ENCODE data around the gene KNDC1. TPM values are rescaled to one million over a fixed set of nuclear protein-coding genes. Genes with fewer than 3 reads are reported as not detected.

Gene KNDC1
- polyA plus RNA-seq, 4 donors = 0.37 to 18.6 TPM; not detected in 2

DNA sequence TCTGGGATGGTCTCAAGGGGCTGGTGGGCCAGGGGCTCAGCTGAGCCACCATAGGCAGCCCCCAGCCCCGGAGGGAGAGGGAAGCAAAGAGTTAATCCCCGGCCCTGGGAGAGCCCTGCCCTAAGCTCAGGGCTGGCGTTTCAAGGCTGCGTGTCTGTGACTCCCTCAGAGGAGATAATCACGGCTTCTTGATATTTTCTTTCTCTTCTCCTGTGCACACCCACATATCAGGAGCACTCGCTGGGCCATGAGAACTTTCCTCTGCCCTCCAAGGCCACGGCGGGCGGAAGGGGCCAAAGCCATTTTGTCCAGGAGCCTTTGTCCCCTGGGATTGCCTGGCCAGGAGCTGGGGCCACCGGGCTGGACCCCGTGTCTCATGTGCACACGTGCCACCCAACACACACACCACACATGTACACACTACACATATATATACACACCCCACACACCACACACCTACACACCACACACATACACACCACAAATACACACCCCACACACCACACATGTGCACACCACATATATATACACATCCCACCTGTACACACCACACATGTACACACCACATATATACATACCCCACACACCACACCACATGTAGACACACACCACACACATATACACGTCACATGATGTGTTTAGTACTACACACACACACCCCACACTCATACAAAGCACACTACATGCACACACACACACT, 94.6 kb downstream of the KNDC1 start:
- no peaks in the 10 kb centered on the region for H3K36me3 ChIP-seq (ENCODE audit: control insufficient read depth in 3 of 3, insufficient read depth in 2 of 3, low read depth in 1 of 3, low read length in 3 of 3)
- no peaks in the 10 kb centered on the region for H3K9me3 ChIP-seq (ENCODE audit: control insufficient read depth in 2 of 2, insufficient read depth in 1 of 2, low read depth in 1 of 2, low read length in 1 of 2)
- WGBS, 3 donors = 41 to 57% (median 44%) methylated on average over 13 of the region's 13 CpGs
- peaks cover 0 to 17% (median 0%) of the 10 kb centered on the region in 3 donors for H3K4me1 ChIP-seq (ENCODE audit: control insufficient read depth in 3 of 3, insufficient read depth in 2 of 3, low read depth in 1 of 3, low read length in 2 of 3)
- H3K27me3 ChIP-seq (ENCODE audit: control insufficient read depth in 3 of 3, insufficient read depth in 3 of 3, low read length in 3 of 3) = no peaks in the 10 kb centered on the region
- no peak overlapping the region for H3K4me3 ChIP-seq (ENCODE audit: low read depth in 1 of 3, low read length in 3 of 3)
- DNase-seq (no peak), FAIRE-seq (no peak)
- no peak overlapping the region for H3K27ac ChIP-seq (ENCODE audit: low read depth in 1 of 3, low read length in 2 of 3)

DNA sequence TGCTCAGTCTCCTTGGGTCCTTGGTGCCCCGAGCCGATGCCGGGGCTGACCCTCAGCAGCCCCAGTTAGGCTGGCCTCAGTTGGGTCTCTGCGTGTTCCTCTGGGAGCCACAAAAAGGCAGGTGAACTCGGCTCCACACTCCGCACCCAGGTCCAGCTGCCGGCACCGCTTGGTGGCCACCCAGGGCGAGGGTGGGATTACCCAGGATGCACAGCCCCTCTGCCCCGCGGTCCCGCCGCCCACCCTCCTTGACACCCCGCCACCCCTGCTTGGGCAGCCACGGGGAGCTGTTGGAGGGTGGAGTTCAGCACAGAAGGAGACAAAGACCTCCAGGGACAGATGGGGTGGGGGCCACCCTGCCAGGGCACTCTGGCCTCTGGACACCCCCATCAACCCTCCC, 95.3 kb downstream of the KNDC1 start:
- H3K4me3 ChIP-seq (ENCODE audit: low read depth in 1 of 3, low read length in 3 of 3) = no peak overlapping the region
- H3K27me3 ChIP-seq (ENCODE audit: control insufficient read depth in 3 of 3, insufficient read depth in 3 of 3, low read length in 3 of 3) = no peaks in the 10 kb centered on the region
- H3K36me3 ChIP-seq (ENCODE audit: control insufficient read depth in 3 of 3, insufficient read depth in 2 of 3, low read depth in 1 of 3, low read length in 3 of 3) = no peaks in the 10 kb centered on the region
- FAIRE-seq (no peak), DNase-seq (no peak)
- WGBS, 3 donors = 91 to 95% (median 92%) methylated on average over 15 of the region's 15 CpGs
- H3K9me3 ChIP-seq (ENCODE audit: control insufficient read depth in 2 of 2, insufficient read depth in 1 of 2, low read depth in 1 of 2, low read length in 1 of 2) = no peaks in the 10 kb centered on the region
- H3K27ac ChIP-seq (ENCODE audit: low read depth in 1 of 3, low read length in 2 of 3) = no peak overlapping the region
- peaks cover 0 to 17% (median 0%) of the 10 kb centered on the region in 3 donors for H3K4me1 ChIP-seq (ENCODE audit: control insufficient read depth in 3 of 3, insufficient read depth in 2 of 3, low read depth in 1 of 3, low read length in 2 of 3)

DNA sequence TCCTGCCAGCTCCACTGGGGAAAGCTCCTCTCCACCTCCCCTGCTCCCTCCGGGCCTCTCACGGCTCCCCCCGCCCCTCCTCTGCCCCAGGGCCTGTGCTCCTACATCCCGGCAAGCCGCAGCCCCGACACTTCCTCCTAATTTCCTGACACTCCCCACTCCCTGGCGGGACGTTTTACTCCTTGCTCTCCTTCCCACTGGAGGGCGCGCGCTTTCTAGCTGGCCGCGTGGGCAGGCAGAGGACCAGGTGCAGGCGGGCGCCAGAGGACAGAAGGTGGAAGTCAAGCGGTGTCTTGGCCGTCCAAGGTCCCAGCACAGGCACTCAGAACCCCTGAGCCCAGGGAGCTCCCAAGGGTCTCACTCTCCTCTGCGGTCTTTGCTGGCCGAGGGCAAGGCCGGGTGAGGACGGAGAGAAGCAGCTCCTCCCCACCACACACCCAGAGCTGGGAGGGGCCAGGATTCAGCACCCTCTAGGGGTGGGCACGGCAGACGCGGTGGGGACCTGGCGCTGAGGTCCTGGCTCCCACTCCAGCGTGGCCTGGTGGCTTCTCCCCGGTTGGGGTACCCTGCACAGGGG, 97.6 kb downstream of the KNDC1 start:
- Histone ChIP-seq H3K4me1 (ENCODE audit: control insufficient read depth in 3 of 3, insufficient read depth in 2 of 3, low read depth in 1 of 3, low read length in 2 of 3) (peaks cover 0 to 32% (median 4%) of the 10 kb centered on the region in 3 donors), H3K36me3 (ENCODE audit: control insufficient read depth in 3 of 3, insufficient read depth in 2 of 3, low read depth in 1 of 3, low read length in 3 of 3) (no peaks in the 10 kb centered on the region), H3K27ac (ENCODE audit: low read depth in 1 of 3, low read length in 2 of 3) (peak overlapping the region in 2 of 3 donors; percentile 13 to 50), H3K27me3 (ENCODE audit: control insufficient read depth in 3 of 3, insufficient read depth in 3 of 3, low read length in 3 of 3) (no peaks in the 10 kb centered on the region), H3K9me3 (ENCODE audit: control insufficient read depth in 2 of 2, insufficient read depth in 1 of 2, low read depth in 1 of 2, low read length in 1 of 2) (no peaks in the 10 kb centered on the region), H3K4me3 (ENCODE audit: low read depth in 1 of 3, low read length in 3 of 3) (peak overlapping the region in 1 of 3 donors; percentile 17)
- 4 to 8% (median 5%) methylated on average over 26 to 27 of the region's 27 CpGs for WGBS, 3 donors
- DNase-seq (peak; percentile 76 to 80), FAIRE-seq (no peak)

DNA sequence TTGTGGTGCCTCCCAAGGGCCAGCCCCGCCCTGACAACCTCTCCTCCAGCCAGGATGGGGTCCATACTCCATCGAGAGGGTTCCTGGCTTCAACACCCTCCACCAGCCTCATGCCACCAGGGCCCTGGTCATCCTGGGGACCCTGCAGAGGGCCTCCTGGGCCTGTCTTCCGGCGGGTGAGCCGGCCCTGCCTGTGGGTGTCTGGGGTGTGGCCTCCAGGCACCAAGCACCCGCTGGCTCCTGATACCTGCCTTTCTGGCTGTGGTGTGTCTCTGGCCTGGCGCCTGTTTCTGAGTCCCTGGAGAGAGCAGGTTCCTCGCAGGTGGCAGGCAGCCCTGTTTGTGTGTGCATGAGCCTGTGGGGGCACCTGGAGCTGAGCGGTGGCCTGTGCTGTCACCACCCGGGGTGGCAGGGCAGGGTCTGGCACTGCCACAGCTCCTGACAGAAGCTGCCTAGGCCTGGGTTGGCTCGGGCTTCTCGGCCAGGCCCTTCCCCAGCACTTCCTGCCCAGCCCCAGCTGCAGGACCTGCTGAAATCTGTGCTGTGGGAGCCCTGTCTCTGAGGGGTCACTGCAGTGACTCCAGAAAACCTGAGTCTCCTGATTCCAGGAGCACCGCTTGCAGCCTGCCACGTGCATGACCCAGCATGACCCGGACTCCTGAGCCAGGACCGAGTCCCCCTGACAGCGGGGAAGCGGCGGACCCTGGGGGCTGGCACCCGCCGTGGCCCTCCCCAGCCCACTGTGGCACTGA, 98.2 kb downstream of the KNDC1 start:
- H3K27ac ChIP-seq (ENCODE audit: low read depth in 1 of 3, low read length in 2 of 3) = peak overlapping the region in 2 of 3 donors; percentile 13 to 50
- peak in 1 of 2 donors; percentile 45 for DNase-seq
- WGBS, 3 donors = 44 to 53% (median 49%) methylated on average over 21 of the region's 21 CpGs
- no peak overlapping the region for H3K4me3 ChIP-seq (ENCODE audit: low read depth in 1 of 3, low read length in 3 of 3)
- peaks cover 0 to 38% (median 5%) of the 10 kb centered on the region in 3 donors for H3K4me1 ChIP-seq (ENCODE audit: control insufficient read depth in 3 of 3, insufficient read depth in 2 of 3, low read depth in 1 of 3, low read length in 2 of 3)
- no peaks in the 10 kb centered on the region for H3K27me3 ChIP-seq (ENCODE audit: control insufficient read depth in 3 of 3, insufficient read depth in 3 of 3, low read length in 3 of 3)
- no peaks in the 10 kb centered on the region for H3K36me3 ChIP-seq (ENCODE audit: control insufficient read depth in 3 of 3, insufficient read depth in 2 of 3, low read depth in 1 of 3, low read length in 3 of 3)
- FAIRE-seq = no peak
- H3K9me3 ChIP-seq (ENCODE audit: control insufficient read depth in 2 of 2, insufficient read depth in 1 of 2, low read depth in 1 of 2, low read length in 1 of 2) = no peaks in the 10 kb centered on the region

DNA sequence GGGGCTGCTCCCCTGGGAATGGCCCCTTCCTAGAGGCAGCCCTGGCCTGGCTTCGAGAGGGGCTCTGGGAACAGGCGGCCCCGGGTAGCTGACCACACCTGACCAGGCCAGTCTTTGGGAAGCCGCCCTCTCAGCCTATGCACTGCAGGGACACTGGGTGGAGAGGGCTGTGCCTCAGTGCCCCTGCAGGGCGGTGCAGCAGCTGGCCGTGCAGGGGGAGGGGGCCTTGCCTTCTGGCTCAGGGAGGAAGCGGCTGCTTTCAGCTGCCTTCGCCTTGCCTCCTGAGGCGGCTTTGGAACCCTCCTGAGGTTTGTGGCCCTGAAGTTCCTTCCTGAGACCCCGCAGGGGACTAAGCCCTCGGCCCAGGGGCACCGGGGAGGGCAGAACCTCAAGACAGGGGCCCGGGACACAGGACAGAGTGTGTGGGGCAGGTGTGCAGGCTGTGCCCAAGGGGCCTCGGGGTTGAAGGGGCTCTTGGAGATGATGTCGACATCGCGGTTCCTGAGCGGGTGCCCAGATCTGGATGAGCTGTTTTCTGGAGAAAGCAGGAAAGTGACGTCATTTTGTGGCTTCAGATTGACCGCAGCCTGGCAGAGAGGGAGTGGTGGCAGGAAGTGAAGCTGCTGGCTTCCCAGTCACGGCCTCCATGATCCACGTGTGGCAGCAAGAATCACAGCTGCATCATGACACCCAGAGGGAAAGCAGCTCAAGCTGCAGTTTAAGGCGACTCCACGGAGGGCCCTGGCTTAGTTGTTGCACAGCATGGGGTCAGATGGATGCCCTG, 99.0 kb downstream of the KNDC1 start:
- peak overlapping the region in 1 of 3 donors; percentile 35 for H3K27ac ChIP-seq (ENCODE audit: low read depth in 1 of 3, low read length in 2 of 3)
- H3K4me1 ChIP-seq (ENCODE audit: control insufficient read depth in 3 of 3, insufficient read depth in 2 of 3, low read depth in 1 of 3, low read length in 2 of 3) = peaks cover 1 to 44% (median 5%) of the 10 kb centered on the region in 3 donors
- WGBS, 3 donors = 53 to 82% (median 65%) methylated on average over 24 of the region's 24 CpGs
- no peaks in the 10 kb centered on the region for H3K27me3 ChIP-seq (ENCODE audit: control insufficient read depth in 3 of 3, insufficient read depth in 3 of 3, low read length in 3 of 3)
- H3K9me3 ChIP-seq (ENCODE audit: control insufficient read depth in 2 of 2, insufficient read depth in 1 of 2, low read depth in 1 of 2, low read length in 1 of 2) = no peaks in the 10 kb centered on the region
- FAIRE-seq = no peak
- H3K36me3 ChIP-seq (ENCODE audit: control insufficient read depth in 3 of 3, insufficient read depth in 2 of 3, low read depth in 1 of 3, low read length in 3 of 3) = no peaks in the 10 kb centered on the region
- no peak for DNase-seq
- no peak overlapping the region for H3K4me3 ChIP-seq (ENCODE audit: low read depth in 1 of 3, low read length in 3 of 3)

DNA sequence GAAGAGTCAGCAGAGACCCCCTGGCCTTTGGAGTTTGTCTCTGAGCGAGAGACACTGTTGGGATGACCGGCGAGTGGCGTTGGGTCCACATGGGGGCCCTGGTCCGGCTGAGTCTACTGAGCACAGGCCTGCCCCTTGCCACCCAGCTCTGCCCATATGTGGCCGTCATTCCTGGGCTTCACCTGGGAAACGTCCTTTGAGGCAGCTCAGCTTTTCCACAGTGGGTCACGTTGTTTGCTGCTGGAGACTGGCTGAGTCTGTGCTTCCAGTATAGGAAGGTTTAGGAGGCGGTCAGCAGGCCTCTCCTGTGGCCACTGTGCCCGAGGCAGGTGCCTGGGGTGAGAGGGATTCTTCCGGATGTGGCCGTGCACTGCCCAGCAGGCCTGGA, 99.6 kb downstream of the KNDC1 start:
- no peaks in the 10 kb centered on the region for H3K9me3 ChIP-seq (ENCODE audit: control insufficient read depth in 2 of 2, insufficient read depth in 1 of 2, low read depth in 1 of 2, low read length in 1 of 2)
- peak overlapping the region in 1 of 3 donors; percentile 22 for H3K27ac ChIP-seq (ENCODE audit: low read depth in 1 of 3, low read length in 2 of 3)
- no peaks in the 10 kb centered on the region for H3K36me3 ChIP-seq (ENCODE audit: control insufficient read depth in 3 of 3, insufficient read depth in 2 of 3, low read depth in 1 of 3, low read length in 3 of 3)
- no peak overlapping the region for H3K4me3 ChIP-seq (ENCODE audit: low read depth in 1 of 3, low read length in 3 of 3)
- peaks cover 3 to 40% (median 5%) of the 10 kb centered on the region in 3 donors for H3K4me1 ChIP-seq (ENCODE audit: control insufficient read depth in 3 of 3, insufficient read depth in 2 of 3, low read depth in 1 of 3, low read length in 2 of 3)
- 77 to 90% (median 88%) methylated on average over 12 of the region's 12 CpGs for WGBS, 3 donors
- no peaks in the 10 kb centered on the region for H3K27me3 ChIP-seq (ENCODE audit: control insufficient read depth in 3 of 3, insufficient read depth in 3 of 3, low read length in 3 of 3)
- DNase-seq (no peak), FAIRE-seq (no peak)

DNA sequence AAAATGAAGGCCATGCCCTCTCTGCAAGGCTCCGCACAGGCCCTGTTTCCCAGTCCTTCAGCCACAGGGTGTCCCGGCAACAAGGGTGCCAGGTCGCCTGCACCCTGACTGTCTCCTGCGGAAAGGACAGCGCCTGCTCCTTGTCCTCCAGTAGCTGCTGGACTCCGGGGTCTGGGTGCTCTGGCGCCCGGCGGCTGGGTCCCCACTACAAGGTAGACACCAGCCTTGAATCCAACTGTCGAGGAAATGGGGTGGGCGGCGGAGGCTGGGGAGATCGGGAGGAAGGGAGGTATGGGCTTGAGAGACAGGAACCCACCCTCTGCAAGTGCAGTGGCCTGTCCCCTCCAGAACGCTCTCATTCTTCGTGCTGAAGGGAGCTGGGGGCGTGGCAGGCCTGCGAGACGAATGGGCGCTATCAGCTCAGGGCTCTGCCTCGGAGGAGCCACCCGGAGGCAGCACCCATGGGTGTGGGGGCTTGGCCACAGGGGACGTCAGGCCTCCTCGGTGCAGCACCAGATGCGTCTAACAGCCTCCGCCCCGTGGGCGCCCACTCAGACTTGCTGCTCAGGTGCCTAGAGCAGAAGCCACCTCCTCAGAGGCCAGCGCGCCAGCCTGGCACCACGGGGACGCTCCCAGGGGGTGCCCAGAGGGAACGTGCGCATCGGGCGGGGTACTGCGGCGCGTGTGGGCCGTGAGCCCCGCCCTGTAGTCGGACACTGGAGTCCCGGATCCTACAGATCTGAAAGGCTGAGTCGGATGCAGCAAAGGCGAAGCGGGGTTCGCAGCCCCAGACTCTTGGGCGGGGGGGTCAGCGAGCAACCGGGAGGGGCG, 101.1 kb downstream of the KNDC1 start:
- FAIRE-seq = no peak
- Histone ChIP-seq H3K27me3 (ENCODE audit: control insufficient read depth in 3 of 3, insufficient read depth in 3 of 3, low read length in 3 of 3) (no peaks in the 10 kb centered on the region), H3K27ac (ENCODE audit: low read depth in 1 of 3, low read length in 2 of 3) (peak overlapping the region; percentile 63 to 84 (median 68)), H3K9me3 (ENCODE audit: control insufficient read depth in 2 of 2, insufficient read depth in 1 of 2, low read depth in 1 of 2, low read length in 1 of 2) (no peaks in the 10 kb centered on the region), H3K4me3 (ENCODE audit: low read depth in 1 of 3, low read length in 3 of 3) (peak overlapping the region; percentile 59 to 88 (median 67)), H3K36me3 (ENCODE audit: control insufficient read depth in 3 of 3, insufficient read depth in 2 of 3, low read depth in 1 of 3, low read length in 3 of 3) (no peaks in the 10 kb centered on the region), H3K4me1 (ENCODE audit: control insufficient read depth in 3 of 3, insufficient read depth in 2 of 3, low read depth in 1 of 3, low read length in 2 of 3) (peaks cover 3 to 40% (median 5%) of the 10 kb centered on the region in 3 donors)
- WGBS, 3 donors = 20 to 21% (median 20%) methylated on average over 36 to 50 of the region's 50 CpGs
- peak; percentile 55 to 83 for DNase-seq

Measured in small intestine (tissue), 7 donors.